GM20000 (cell line): ENCODE data around the gene LTBP1.

Experiments used
- DNase-seq: peaks from one replicate; pipeline ENCODE4 v3.0.0; 2012; ENCODE audit warnings: low spot score
- CTCF ChIP-seq: IDR thresholded peaks from 2 replicates; pipeline ENCODE4 v1.5.1; 2012; ENCODE audit warnings: mild to moderate bottlenecking, control low read depth; ENCODE audit errors: extremely low read depth, missing control alignments

LTBP1 gene

GRCh38 chr2:33213648-33214047 lies 266.9 kb downstream of the LTBP1 start:
- no peak for TF ChIP-seq CTCF
- no peak for DNase-seq

- TF ChIP-seq CTCF, result no peak
- DNase-seq, result no peak
Observed at GRCh38 chr2:33214436-33214835, 267.7 kb downstream of the LTBP1 start.

GRCh38 chr2:33214857-33215256 lies 268.1 kb downstream of the LTBP1 start:
- no peak for DNase-seq
- TF ChIP-seq CTCF, result no peak

GRCh38 chr2:33215299-33215698 lies 268.5 kb downstream of the LTBP1 start:
- DNase-seq, result no peak
- TF ChIP-seq CTCF, result no peak

GRCh38 chr2:33215983-33216382 lies 269.2 kb downstream of the LTBP1 start:
- TF ChIP-seq CTCF, result no peak
- DNase-seq, result no peak

GRCh38 chr2:33216508-33217182 lies 269.9 kb downstream of the LTBP1 start:
- no peak for TF ChIP-seq CTCF
- DNase-seq, result no peak

GRCh38 chr2:33217406-33217805 lies 270.7 kb downstream of the LTBP1 start:
- no peak for TF ChIP-seq CTCF
- no peak for DNase-seq
